IPS DF 4.7 (cell line): ENCODE results near the gene TAF4.
"Not testable (repeated sequence)": the region's sequence is repeated elsewhere in the genome, so short reads cannot be mapped to it uniquely, and the experiment has no call there.

ENCODE experiments used
- DNase-seq: peaks from one replicate; pipeline ENCODE4 v3.0.0-alpha.2; 2013; ENCODE audit warnings: low spot score; ENCODE audit errors: extremely low read depth

TAF4 gene

GRCh38 chr20:61980647-61981583, 84.8 kb downstream of the TAF4 start:
- DNase-seq = no peak

- no peak for DNase-seq
These were observed 85.7 kb downstream of the TAF4 start for GRCh38 chr20:61979701-61980635.

DNA sequence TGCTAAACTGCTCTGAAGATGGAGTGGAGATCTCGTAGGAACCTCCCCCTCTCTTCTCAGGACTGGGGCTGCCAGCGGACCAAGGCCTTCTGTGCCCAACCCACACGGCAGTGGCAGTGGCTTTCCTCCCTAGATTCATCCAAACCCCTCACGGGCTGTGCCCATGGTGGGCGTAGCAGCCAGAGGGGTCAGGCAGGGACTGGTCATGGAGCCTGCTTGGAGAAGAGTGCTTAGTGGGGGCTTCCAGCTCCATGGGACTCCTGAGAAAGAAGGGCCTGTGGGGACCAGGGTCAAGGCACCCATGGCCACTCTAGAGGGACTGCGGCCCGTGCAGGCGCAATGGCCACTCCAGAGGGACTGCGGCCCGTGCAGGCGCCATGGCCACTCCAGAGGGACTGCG, 86.6 kb downstream of the TAF4 start:
- no peak for DNase-seq

DNA sequence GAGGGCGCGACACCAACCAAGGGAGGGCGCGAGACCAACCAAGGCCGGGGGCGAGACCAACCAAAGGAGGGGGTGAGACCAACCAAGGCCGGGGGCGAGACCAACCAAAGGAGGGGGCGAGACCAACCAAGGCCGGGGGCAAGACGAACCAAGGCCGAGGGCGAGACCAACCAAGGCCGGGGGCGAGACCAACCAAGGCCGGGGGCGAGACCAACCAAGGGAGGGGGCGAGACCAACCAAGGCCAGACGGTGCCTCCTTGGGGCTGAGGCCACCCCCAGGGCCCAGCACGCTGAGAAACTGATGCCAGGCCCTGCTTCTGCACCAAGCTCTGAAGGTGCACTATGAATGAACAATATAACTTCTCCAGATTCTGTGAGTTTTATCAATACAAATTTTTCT, 87.2 kb downstream of the TAF4 start:
- no peak for DNase-seq

DNA sequence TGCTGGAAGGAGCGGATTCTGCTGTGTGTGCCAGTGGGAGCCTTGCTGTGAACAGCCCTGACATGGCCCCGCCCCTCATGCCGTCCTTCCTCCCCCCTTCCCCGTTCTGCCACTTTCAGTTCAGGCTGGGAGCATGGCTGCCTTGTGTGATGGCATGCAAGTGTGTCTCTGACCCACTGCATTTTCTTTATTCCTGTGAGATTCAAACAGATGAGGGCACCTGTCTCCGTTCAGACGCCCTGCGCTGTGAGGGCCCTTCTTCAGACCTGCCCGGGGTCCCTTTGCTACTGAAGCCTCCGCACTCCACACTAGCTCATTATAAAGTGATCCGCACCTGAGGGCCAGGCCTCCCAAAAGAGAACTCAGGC, 88.3 kb downstream of the TAF4 start:
- no peak for DNase-seq

DNA sequence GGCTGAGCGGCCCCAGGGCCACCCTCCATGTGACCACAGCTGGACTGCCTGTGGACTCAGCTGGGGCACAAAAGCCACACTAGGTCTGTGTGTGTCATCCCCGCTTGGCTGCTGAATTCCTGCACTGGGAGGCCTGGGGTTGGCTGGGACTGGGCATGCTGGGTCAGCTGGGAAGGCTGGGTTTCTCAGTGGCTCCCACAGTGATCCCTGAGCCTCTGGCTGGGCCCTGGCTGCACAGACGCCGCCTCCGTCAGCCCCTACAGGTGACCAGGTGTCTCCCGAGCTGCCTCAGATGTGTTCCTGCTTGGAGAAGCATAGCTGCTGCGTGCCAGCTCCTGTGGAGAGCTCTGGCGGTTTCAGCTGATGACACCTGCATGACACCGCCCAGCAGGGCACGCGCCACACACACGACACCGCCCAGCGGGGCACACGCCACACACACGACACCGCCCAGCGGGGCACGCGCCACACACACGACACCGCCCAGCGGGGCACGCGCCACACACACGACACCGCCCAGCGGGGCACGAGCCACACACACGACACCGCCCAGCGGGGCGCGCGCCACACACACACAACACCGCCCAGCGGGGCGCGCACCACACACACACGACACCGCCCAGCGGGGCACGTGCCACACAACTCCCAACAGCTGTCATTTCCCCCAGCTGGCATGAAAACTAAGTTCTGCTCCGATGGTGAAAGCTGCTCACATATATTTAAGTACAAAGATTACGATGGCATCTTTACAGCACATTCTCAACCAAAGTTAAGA, 88.8 kb downstream of the TAF4 start:
- DNase-seq = no peak

DNA sequence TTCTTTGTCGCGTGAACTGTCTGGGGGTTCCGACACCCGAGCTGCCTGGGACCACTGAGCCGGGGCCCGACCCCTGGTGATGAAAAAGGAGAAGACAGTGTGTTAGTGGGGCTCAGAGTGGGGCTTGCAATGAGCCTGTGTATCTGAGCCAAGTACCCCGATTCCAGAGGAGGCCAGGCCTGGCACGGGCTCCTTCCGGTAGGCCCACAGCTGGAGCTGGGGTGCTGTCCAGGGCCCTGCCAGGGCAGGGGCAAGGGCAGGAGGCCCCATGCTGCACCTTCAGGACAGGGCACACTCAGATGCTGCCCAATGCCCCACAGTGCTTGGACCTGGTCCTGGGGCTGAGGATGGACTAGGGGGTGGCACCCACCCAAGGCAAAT, 89.4 kb downstream of the TAF4 start:
- DNase-seq = no peak

GRCh38 chr20:61975407-61976129, 90.1 kb downstream of the TAF4 start:
- DNase-seq = no peak

- no peak for DNase-seq
These were observed 91.4 kb downstream of the TAF4 start for GRCh38 chr20:61974357-61974665.

- no peak for DNase-seq
These were observed 91.9 kb downstream of the TAF4 start for GRCh38 chr20:61973515-61974356.

DNA sequence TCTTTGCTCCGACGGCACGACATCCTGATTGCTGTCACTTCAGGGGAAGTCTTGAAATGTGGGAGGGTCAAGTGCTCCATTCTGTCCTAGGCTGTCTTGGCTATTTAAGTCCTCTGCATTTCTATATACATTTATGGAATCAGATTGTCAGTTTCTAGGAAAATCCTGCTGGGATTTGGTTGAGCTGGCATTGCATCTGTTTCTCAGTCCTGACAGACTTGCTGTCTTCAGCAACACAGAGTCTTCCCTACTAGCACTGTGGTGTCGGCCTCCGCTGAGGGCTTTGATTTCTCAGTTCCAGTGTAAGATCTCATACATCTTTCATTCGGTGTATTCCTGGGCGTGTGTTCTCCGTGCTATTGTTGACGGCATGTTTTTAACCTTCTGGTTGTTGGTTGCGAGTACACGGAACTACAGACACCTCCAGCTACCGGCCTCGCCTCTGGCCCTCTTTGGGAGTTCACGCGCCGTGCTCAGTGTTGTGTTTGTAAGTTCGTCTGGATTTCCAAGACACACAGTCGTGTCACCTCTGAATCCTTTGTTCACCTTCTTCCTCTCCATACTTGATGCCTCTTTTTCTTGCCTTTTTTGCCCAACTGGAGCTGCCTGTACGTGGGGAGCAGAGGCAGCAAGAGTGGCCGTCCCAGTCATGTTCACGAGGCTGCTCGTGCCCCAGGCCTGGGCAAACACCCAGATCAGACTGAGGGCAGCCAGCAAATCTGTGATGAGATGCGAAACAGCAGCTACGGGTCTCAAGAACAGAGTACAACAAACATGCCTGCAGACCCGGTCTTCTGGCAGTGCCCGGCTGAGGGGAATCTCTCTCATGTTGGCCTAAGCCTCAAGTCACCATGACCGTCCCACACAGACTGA, 92.8 kb downstream of the TAF4 start:
- no peak for DNase-seq

GRCh38 chr20:61971595-61971994, 94.1 kb downstream of the TAF4 start:
- DNase-seq = not testable (repeated sequence)

DNA sequence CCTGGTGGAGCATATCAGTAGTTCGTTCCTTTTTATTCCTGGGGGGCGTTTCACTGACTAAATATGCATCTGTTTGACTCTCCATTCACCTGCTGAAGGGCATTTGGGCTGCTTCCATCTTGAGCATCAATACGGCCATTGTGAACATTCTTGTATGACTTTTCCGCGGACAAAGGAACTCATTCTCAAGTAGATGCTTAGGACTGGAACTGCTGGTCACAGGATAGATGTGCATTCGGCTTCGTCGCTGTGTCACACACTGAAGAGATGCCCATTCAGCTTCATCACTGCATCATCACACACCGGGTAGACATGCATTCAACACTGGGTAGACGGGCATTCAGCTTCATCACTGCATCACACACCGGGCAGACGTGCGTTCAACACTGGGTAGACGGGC, 95.3 kb downstream of the TAF4 start:
- no peak for DNase-seq

DNA sequence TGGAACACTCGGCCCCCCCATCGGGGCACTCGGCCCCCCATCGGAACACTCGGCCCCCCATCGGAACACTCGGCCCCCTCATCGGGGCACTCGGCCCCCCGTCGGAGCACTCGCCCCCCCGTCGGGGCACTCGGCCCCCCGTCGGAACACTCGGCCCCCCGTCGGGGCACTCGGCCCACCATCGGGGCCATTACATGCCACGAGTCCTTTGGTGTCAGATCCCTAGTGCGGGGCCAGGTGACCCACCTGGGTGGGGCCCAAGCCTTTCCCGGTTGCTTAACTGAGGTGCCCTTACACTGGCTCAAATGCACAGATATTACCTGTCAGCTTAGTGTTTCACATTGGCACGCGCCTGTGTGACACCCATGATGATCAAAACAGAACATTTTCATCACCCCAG, 95.9 kb downstream of the TAF4 start:
- no peak for DNase-seq

DNA sequence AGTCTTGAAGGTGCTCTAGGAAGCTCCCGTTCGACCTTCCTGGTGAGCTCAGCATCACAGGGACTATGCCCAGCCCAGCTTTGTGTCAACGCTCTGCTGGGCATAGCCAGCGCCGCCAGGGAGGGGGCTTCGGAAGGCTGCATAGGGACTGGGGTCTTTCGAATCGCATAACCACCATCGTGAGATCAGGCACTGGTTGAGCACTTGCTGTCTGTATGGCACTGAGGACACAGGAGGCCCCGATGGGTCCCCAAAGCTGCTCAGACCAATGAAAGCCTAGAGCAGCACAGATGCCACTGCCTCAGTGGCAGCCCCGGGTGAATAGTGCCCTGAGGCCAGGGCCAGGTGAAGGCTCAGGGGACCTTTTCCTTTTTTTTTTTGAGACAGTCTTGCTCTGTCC, 96.7 kb downstream of the TAF4 start:
- no peak for DNase-seq

DNA sequence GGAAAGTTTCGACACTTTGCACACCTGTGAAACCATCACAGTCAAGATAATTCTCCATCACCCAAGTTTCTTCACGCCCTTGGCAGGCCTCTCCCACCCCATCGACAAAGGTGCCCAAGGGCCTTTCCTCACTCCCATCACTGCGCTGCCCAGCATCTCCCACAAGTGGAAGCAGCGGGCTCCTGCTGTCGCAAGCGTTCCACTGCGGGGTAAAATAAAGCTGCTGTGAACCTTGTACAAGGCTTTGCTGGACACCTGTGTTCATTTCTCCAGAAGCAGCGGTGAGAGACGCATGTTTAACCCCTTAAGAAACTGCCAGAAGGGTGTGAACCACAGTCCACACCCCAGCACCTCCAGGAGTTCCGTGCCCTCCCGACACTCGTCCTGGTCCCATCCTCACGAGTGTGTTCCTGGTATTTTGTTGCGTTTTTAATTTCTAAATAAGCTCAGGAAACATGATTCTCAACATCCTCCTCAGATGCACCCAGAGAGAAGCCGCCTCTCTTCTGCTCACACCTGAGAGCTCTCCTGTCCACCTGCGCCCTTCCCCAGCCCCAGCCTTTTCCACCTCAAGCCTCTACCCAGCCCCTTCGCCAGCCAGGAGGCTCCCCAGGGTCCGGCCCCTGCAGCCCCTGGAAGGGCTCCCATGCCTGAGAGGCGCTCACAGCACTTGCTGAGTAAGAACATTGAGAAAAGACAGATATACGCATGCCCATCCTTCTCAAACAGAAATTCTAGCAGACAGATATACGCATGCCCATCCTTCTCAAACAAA, 97.5 kb downstream of the TAF4 start:
- no peak for DNase-seq

GRCh38 chr20:61967300-61967699, 98.4 kb downstream of the TAF4 start:
- DNase-seq = no peak

- no peak for DNase-seq
These were observed 99.0 kb downstream of the TAF4 start for GRCh38 chr20:61966492-61967244.
